Measurements from ENCODE around the gene DNAI1.
"Not testable (repeated sequence)": the region's sequence is repeated elsewhere in the genome, so short reads cannot be mapped to it uniquely, and the experiment has no call there.

GRCh38 chr9:34532041-34532440 lies 73.4 kb downstream of the DNAI1 start:
- not testable (repeated sequence) for TF ChIP-seq CTCF (IDR thresholded peaks at IDR 0.05; ENCODE audit: borderline replicate concordance, extremely low read depth, low read length, poor library complexity, severe bottlenecking); EZH2 (IDR thresholded peaks at IDR 0.05; ENCODE audit: borderline replicate concordance, low read depth, low read length, severe bottlenecking)

Data from DND-41 (cell line).